ENCODE data around the gene NNAT.
"Not testable (repeated sequence)": the region's sequence is repeated elsewhere in the genome, so short reads cannot be mapped to it uniquely, and the experiment has no call there.

NNAT gene

DNA sequence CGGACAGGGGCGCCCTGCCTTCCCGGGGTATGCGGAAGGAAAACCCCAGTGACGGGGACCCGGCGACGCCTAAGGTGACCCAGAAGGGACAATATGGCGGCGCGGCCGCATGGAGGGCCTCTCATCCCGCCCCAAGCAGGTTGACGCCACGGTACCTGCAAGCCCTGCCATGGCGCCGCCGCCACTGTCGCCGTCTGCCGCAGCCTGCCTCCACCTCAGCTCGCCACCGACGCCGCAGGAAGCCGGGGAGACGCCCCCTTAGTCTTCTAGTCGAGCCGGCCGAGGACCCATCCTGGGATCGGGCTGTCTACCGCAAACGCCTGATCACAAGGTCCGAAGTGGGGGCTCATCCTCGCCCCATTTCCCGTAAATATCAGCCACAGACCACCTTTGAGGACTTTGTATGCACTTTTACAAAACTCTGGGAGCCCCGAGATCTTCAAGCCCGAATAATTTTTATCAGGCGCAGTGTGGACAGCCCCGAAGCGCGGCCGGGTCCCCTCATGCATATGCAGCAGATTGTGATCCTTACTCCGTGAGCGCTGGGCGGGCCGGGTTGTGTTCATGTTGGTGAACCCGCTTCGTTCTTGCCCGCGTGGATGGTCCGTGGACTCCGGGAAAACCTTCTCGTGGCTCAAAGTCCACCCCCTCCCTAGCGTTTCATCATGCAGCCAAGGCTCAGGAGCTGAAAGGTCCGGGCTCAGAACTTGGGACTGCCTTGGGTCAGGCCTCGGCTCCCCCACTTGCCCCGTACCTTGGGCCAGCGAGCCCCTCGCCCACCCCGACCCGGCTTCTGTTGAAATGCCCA is 6.8 kb downstream of the NNAT start, which contains the start of gene BLCAP:
Gene BLCAP, minus strand, starts transcription at position 239 of the 808 bp plus-strand sequence. CDS start 8,702 bp downstream, outside the sequence.
- Mint-ChIP-seq H3K4me1 (peaks cover 47% of the 10 kb centered on the region), H3K4me3 (peak within 1 kb of the TSS; percentile 90), H3K36me3 (peaks cover 3% of the 10 kb centered on the region), H3K27me3 (no peaks in the 10 kb centered on the region), H3K27ac (peak within 1 kb of the TSS; percentile 100), H3K9me3 (no peaks in the 10 kb centered on the region)

GRCh38 chr20:37528446-37529213 is 7.6 kb downstream of the NNAT start:
- Mint-ChIP-seq H3K4me3 (peak overlapping the region; percentile 90), H3K4me1 (peaks cover 40% of the 10 kb centered on the region), H3K27me3 (no peaks in the 10 kb centered on the region), H3K27ac (peak overlapping the region; percentile 100), H3K36me3 (peaks cover 3% of the 10 kb centered on the region), H3K9me3 (no peaks in the 10 kb centered on the region)

DNA sequence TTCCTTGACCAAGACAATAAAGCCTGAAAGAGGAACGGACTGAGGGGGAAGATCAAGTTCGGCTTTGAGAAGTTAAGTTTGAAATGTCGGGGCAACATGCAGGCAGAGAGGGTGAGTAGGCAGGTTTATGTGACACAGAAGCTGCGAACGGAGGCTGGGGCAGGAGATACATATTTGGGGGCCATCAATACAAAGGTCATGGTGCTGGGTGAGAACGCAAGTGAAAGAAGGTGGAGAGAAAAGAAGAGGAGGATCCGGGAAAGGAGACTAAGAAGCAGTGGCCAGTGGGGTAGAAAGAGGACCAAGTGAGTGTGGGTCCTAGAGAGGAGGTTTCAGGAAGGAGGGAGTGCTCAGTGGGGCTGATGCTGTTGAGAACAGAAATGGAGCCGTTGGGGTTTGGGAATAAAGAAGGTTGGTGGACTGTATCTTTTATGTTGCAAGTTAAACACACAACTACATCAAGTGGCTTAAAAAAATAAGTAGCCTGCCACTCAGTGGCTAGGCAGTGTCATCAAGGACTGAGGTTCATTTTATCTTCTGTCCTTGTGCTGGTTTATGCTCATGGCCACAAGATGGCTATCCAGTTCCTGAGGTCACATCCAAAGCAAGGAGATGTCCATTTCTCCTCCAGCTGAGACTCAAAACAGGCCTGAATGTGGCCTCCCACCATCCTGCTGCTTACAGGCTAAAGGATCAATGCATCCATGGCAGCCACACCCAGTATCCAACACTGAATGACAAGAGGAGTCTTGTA is 8.3 kb downstream of the NNAT start:
- H3K36me3 Mint-ChIP-seq: peaks cover 3% of the 10 kb centered on the region
- no peaks in the 10 kb centered on the region for H3K9me3 Mint-ChIP-seq
- H3K27me3 Mint-ChIP-seq: no peaks in the 10 kb centered on the region
- H3K27ac Mint-ChIP-seq: peak overlapping the region; percentile 75
- H3K4me3 Mint-ChIP-seq: peak overlapping the region; percentile 90
- H3K4me1 Mint-ChIP-seq: peaks cover 35% of the 10 kb centered on the region

- H3K27ac Mint-ChIP-seq: no peak overlapping the region
- H3K9me3 Mint-ChIP-seq: no peaks in the 10 kb centered on the region
- peaks cover 32% of the 10 kb centered on the region for H3K4me1 Mint-ChIP-seq
- peaks cover 3% of the 10 kb centered on the region for H3K36me3 Mint-ChIP-seq
- peaks cover 2% of the 10 kb centered on the region for H3K27me3 Mint-ChIP-seq
- no peak overlapping the region for H3K4me3 Mint-ChIP-seq
These were observed 9.0 kb downstream of the NNAT start for GRCh38 chr20:37529968-37530600.

DNA sequence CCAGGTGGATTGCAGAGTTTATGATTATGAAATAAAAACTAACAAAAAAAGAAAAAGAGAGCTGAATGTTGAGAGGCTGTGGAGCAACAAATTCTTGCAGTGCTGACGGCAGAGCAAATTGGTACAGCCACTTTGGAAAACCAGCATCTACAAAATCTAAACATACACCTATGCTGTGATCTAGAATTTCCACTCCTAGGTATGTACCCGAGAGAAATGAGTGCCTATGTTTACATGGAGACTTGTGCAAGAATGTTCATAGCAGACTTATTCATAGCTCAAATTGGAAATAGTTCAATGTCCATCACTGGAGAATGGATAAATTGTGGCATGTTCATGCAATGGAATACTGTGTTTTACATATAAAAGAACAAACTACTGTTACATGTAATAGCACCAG is 9.6 kb downstream of the NNAT start:
- Mint-ChIP-seq H3K4me1 (peaks cover 26% of the 10 kb centered on the region), H3K27ac (no peak overlapping the region), H3K27me3 (peaks cover 2% of the 10 kb centered on the region), H3K4me3 (no peak overlapping the region), H3K9me3 (no peaks in the 10 kb centered on the region), H3K36me3 (peaks cover 3% of the 10 kb centered on the region)

GRCh38 chr20:37531856-37532255 is 10.8 kb downstream of the NNAT start:
- H3K4me1 Mint-ChIP-seq: peaks cover 16% of the 10 kb centered on the region
- no peaks in the 10 kb centered on the region for H3K9me3 Mint-ChIP-seq
- peaks cover 3% of the 10 kb centered on the region for H3K27me3 Mint-ChIP-seq
- H3K4me3 Mint-ChIP-seq: no peak overlapping the region
- peaks cover 3% of the 10 kb centered on the region for H3K36me3 Mint-ChIP-seq
- H3K27ac Mint-ChIP-seq: no peak overlapping the region

- Mint-ChIP-seq H3K27me3 (peaks cover 5% of the 10 kb centered on the region), H3K27ac (no peak overlapping the region), H3K36me3 (peaks cover 3% of the 10 kb centered on the region), H3K4me1 (peaks cover 16% of the 10 kb centered on the region), H3K4me3 (no peak overlapping the region), H3K9me3 (no peaks in the 10 kb centered on the region)
These were observed 12.2 kb downstream of the NNAT start for GRCh38 chr20:37533154-37533715.

GRCh38 chr20:37534401-37535157 is 13.5 kb downstream of the NNAT start:
- H3K9me3 Mint-ChIP-seq: no peaks in the 10 kb centered on the region
- peaks cover 5% of the 10 kb centered on the region for H3K4me1 Mint-ChIP-seq
- peak overlapping the region; percentile 1 for H3K27ac Mint-ChIP-seq
- H3K4me3 Mint-ChIP-seq: no peak overlapping the region
- no peaks in the 10 kb centered on the region for H3K36me3 Mint-ChIP-seq
- H3K27me3 Mint-ChIP-seq: peaks cover 6% of the 10 kb centered on the region

- Mint-ChIP-seq H3K4me1 (peaks cover 5% of the 10 kb centered on the region), H3K36me3 (no peaks in the 10 kb centered on the region), H3K4me3 (no peak overlapping the region), H3K9me3 (no peaks in the 10 kb centered on the region), H3K27me3 (peaks cover 6% of the 10 kb centered on the region), H3K27ac (no peak overlapping the region)
These were observed 14.5 kb downstream of the NNAT start for GRCh38 chr20:37535443-37536132.

DNA sequence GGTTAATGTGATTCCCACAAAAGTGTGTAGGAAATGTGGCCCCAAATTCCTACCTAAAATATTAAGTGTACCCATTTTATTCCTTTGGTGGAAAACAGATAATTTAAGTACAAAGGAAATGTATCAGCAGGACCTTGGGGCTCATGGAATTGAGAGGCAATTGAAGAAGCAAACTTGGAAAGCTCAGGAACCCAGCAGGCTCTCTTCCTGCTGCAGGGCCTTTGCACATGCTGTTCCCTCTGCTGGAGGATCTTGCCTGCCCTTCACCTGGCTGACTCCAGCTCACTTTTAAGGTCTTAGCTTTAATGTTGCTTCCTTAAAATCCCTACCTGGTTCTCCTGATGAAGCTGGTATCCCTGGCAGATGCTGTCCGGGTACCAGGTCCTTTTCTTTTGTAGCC is 16.5 kb downstream of the NNAT start:
- Mint-ChIP-seq H3K36me3 (no peaks in the 10 kb centered on the region), H3K27me3 (peaks cover 6% of the 10 kb centered on the region), H3K9me3 (no peaks in the 10 kb centered on the region), H3K4me3 (no peak overlapping the region), H3K4me1 (peaks cover 5% of the 10 kb centered on the region), H3K27ac (no peak overlapping the region)

DNA sequence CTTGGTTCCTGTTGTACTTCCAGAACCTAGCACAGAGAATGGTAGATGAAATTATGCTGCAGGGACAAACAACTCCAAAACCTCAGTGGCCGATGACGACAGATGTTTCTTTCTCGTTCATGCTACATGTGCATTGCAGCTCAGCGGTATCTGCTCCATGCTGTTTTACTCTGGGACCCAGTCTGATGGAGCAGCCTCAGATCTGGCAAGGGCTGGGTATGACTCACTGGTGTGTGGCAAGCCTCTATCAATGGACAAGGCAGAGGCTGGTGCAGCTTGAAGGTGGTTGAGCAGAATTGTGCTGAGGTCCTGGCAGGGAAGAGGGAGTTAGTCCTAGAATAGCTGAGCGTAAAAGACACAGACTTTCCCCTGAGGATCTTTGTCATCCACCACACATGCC is 17.0 kb downstream of the NNAT start:
- Mint-ChIP-seq H3K27ac (peak overlapping the region; percentile 24), H3K9me3 (no peaks in the 10 kb centered on the region), H3K36me3 (no peaks in the 10 kb centered on the region), H3K27me3 (peaks cover 6% of the 10 kb centered on the region), H3K4me1 (peaks cover 5% of the 10 kb centered on the region), H3K4me3 (no peak overlapping the region)

- Mint-ChIP-seq H3K4me3 (no peak overlapping the region), H3K27ac (no peak overlapping the region), H3K4me1 (peaks cover 4% of the 10 kb centered on the region), H3K36me3 (no peaks in the 10 kb centered on the region), H3K9me3 (no peaks in the 10 kb centered on the region), H3K27me3 (peaks cover 6% of the 10 kb centered on the region)
These were observed 18.4 kb downstream of the NNAT start for GRCh38 chr20:37539424-37539823.

- H3K36me3 Mint-ChIP-seq: no peaks in the 10 kb centered on the region
- H3K27me3 Mint-ChIP-seq: peaks cover 5% of the 10 kb centered on the region
- no peaks in the 10 kb centered on the region for H3K9me3 Mint-ChIP-seq
- H3K27ac Mint-ChIP-seq: no peak overlapping the region
- no peak overlapping the region for H3K4me3 Mint-ChIP-seq
- no peaks in the 10 kb centered on the region for H3K4me1 Mint-ChIP-seq
These were observed 19.0 kb downstream of the NNAT start for GRCh38 chr20:37540001-37540400.

- not testable (repeated sequence) for H3K27me3 Mint-ChIP-seq, H3K9me3 Mint-ChIP-seq, H3K4me1 Mint-ChIP-seq, H3K27ac Mint-ChIP-seq, H3K36me3 Mint-ChIP-seq, H3K4me3 Mint-ChIP-seq
These were observed 19.8 kb downstream of the NNAT start for GRCh38 chr20:37540838-37541237.

Data from activated naive CD4-positive, alpha-beta T cell treated with anti-CD3 and anti-CD28 coated beads, Interleukin-2, amount 50 U/mL, for 24 hours (primary cell).